Mammary epithelial cell (primary cell): ENCODE results near the gene DNTTIP2.

Experiments
- CTCF ChIP-seq, 2 donors: IDR thresholded peaks in 1 of 2; conservative IDR thresholded peaks in 1 of 2; 2 replicates each; pipeline ENCODE4 v1.5.1; 2011 to 2012; ENCODE audit warnings: inconsistent platforms in 2 of 2, low read length in 2 of 2, mild to moderate bottlenecking in 2 of 2, control low read depth in 1 of 2, low read depth in 1 of 2; ENCODE audit not compliant: insufficient read depth in 1 of 2; ENCODE audit errors: extremely low read depth in 1 of 2
- EZH2 ChIP-seq: IDR thresholded peaks from 2 replicates; pipeline ENCODE4 v1.6.1; 2012; ENCODE audit warnings: low read length, inconsistent platforms, borderline replicate concordance

GRCh38 chr1:93817819-93818569 lies 61.0 kb downstream of the DNTTIP2 start:
- no peak for TF ChIP-seq CTCF (conservative IDR thresholded peaks at IDR 0.05 in 1 of 2, IDR thresholded peaks at IDR 0.05 in 1 of 2; ENCODE audit: extremely low read depth in 1 of 2, insufficient read depth in 1 of 2, low read depth in 1 of 2, low read length in 2 of 2)
- TF ChIP-seq EZH2 = no peak
